Motor neuron (in vitro differentiated cells): ENCODE data around the gene ATXN7L1. TPM values are rescaled to one million over a fixed set of nuclear protein-coding genes. Genes with fewer than 3 reads are reported as not detected.

ENCODE experiments used
- ATAC-seq, 8 experiments: fragments of 200-7000 bp; cut with Tn5 transposase; replicated peaks in 6 of 8; 2 replicates each; pipeline ENCODE4 v1.8.0; 2021; ENCODE audit warnings: mild to moderate bottlenecking in 8 of 8, moderate library complexity in 8 of 8
- H3K27ac ChIP-seq, 2 donors: fragments of 250-450 bp; sonication (Bioruptor Pico); 2 replicates each; pipeline ENCODE4 v1.9.0; 2021; ENCODE audit warnings: antibody characterized with exemption in 2 of 2, mild to moderate bottlenecking in 2 of 2, moderate library complexity in 1 of 2
- H3K4me1 ChIP-seq, 2 donors: fragments of 250-450 bp; sonication (Bioruptor Pico); replicated peaks in 1 of 2; 2 replicates each; pipeline ENCODE4 v1.6.1; 2021; ENCODE audit warnings: antibody characterized with exemption in 2 of 2, mild to moderate bottlenecking in 2 of 2, moderate library complexity in 1 of 2
- H3K4me3 ChIP-seq, 5 donors: fragments of 250-450 bp; sonication (Bioruptor Pico); 2 replicates each; pipeline ENCODE4 v1.9.0; 2021; ENCODE audit warnings: antibody characterized with exemption in 5 of 5, mild to moderate bottlenecking in 5 of 5, moderate library complexity in 4 of 5
- WGBS, 10 experiments: fragments of 450-650 bp; shearing (Covaris generic); methylation state at CpG; one replicate each; pipeline ENCODE4 v1.0.0; 2022; 5-methylcytosine and 5-hydroxymethylcytosine counted together
- in situ Hi-C, 9 experiments: fragments of 400-800 bp; cut with MboI; loops; one replicate each; pipeline ENCODE4 v1.15.0; 2021; ENCODE audit warnings: low sequenced_read_pairs in 9 of 9, low pct_unique_long_range_greater_than_20kb in 2 of 9; ENCODE audit not compliant: unreplicated experiment in 9 of 9
- total RNA-seq, 8 experiments: library from RNA; unstranded; fragments of 300-600 nt; gene quantifications; 2 replicates each; pipeline versions ENCODE4 v1.2.3 to v1.2.4, GENCODE V29; 2022

ATXN7L1 gene
- total RNA-seq, 8 experiments from 2014 or later = 6.5 to 23.7 (median 10.6) TPM

DNA sequence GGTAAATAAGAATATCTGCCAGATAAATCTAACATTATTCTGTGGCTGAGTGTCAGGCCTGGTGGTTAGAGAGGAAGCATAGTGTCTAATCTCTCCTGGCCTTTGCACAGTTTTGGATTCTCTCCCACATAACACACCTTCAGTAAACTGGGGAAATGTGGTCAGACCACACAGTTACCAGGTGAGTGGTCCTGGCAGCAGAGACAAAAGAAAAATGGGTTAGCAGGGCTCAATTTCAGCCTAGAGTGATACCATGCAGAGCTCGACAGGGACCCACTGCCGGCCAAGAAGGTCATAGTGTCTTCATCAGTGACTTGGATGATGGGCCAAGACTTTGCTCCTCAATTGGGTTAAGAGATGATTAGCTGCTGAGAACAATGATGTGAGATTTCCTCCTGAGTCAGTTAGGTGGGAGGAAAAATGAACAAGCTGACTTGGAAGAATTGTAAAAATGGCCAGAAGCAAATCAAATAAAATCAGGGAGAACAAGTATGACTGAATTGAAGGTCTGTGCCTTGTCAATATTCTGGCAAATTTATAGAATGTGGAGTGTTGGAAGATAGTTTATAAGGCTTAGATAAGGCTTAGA, 225.9 kb downstream of the ATXN7L1 start:
- Histone ChIP-seq H3K4me1 (peaks cover 28 to 33% of the 10 kb centered on the region in 2 donors), H3K4me3 (no peak overlapping the region), H3K27ac (no peak overlapping the region)
- ATAC-seq = no peak
- 75 to 100% (median 83%) methylated on average over 1 to 2 of the region's 2 CpGs; no CpG with 5 or more reads in 5 of the 10 experiments for whole genome bisulfite sequencing, 10 experiments
- in situ Hi-C loops = loop anchor here in 3 of 9 experiments (10.0 to 25.0 kb wide), 3 partner anchors 387 to 512 kb away; no protein-coding TSS in a partner anchor

- 0 to 100% (median 75%) methylated on average over 1 to 4 of the region's 4 CpGs; no CpG with 5 or more reads in 2 of the 10 experiments for WGBS, 10 experiments
- no peak for ATAC-seq
- H3K4me3 ChIP-seq = no peak overlapping the region
- peaks cover 22 to 27% of the 10 kb centered on the region in 2 donors for H3K4me1 ChIP-seq
- no peak overlapping the region for H3K27ac ChIP-seq
- in situ Hi-C loops = loop anchor here in 7 of 9 experiments (10.0 to 25.0 kb wide), 3 partner anchors 387 to 512 kb away; no protein-coding TSS in a partner anchor
Observed at GRCh38 chr7:105649727-105650381, 226.5 kb downstream of the ATXN7L1 start.

DNA sequence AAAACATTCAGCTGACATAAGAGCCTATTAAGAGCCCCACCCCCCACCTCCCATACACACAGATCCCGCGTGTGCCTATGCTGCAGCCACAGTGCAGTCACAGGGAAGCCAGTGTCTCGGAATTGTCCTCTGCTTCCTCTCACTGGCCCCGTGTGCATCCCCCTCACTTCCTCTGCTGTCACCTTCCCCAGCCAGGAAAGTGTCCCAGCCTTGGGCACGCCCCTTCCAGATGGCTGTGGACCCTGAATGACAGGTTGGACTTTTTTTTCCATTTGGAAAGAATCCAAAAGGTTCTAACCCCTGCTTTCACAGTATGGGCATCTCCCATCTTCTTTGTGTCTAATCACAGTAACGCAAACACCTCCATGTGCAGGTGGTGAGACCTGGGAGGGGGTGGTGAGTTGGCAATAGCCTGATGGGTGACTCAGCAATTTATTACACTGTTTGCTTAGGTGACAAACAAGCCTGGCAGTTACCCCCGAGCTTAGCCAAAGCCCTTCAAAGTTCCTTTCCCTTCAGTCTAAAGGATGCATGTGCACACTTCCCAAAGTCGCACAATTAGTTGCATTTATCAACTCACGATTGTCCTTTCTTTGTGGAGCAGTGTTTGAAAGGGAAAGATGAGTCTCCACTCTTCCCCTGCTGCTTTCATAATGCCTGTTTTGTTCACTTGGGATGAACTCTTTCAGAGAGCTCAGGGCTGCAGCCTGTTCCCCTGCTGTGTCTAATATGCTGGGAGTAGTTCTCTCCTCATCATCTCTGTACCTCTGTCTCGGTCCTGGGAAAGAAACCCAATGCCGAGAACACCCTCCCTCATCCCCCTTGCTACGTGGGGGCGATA, 227.6 kb downstream of the ATXN7L1 start:
- peak in 5 of 8 experiments; percentile 60 to 83 (median 79) for ATAC-seq
- Histone ChIP-seq H3K4me1 (peaks cover 26 to 31% of the 10 kb centered on the region in 2 donors), H3K27ac (peak overlapping the region; percentile 36 to 60), H3K4me3 (no peak overlapping the region)
- in situ Hi-C loops = loop anchor here in 6 of 9 experiments (25.0 kb wide), 1 partner anchor 389 kb away; no protein-coding TSS in a partner anchor
- 0 to 100% (median 46%) methylated on average over 1 to 6 of the region's 13 CpGs; no CpG with 5 or more reads in 2 of the 10 experiments for WGBS, 10 experiments

GRCh38 chr7:105647591-105647990, 228.8 kb downstream of the ATXN7L1 start:
- H3K4me1 ChIP-seq = peaks cover 34 to 38% of the 10 kb centered on the region in 2 donors
- ATAC-seq = no peak
- H3K4me3 ChIP-seq = no peak overlapping the region
- no peak overlapping the region for H3K27ac ChIP-seq
- WGBS, 10 experiments = 60 to 100% (median 100%) methylated on average over 1 to 6 of the region's 7 CpGs; no CpG with 5 or more reads in 4 of the 10 experiments
- in situ Hi-C loops = loop anchor here in 6 of 9 experiments (25.0 kb wide), 1 partner anchor 390 kb away; no protein-coding TSS in a partner anchor

- H3K27ac ChIP-seq = no peak overlapping the region
- no peak for ATAC-seq
- WGBS, 10 experiments = 10 to 93% (median 76%) methylated on average over 1 to 3 of the region's 3 CpGs; no CpG with 5 or more reads in 1 of the 10 experiments
- H3K4me3 ChIP-seq = no peak overlapping the region
- peaks cover 40 to 45% of the 10 kb centered on the region in 2 donors for H3K4me1 ChIP-seq
- in situ Hi-C loops = loop anchor here in 6 of 9 experiments (25.0 kb wide), 1 partner anchor 392 kb away; no protein-coding TSS in a partner anchor
Observed at GRCh38 chr7:105644937-105645336, 231.5 kb downstream of the ATXN7L1 start.

- ATAC-seq = no peak
- H3K27ac ChIP-seq = peak overlapping the region in 1 of 2 donors; percentile 1
- no peak overlapping the region for H3K4me3 ChIP-seq
- H3K4me1 ChIP-seq = peaks cover 42 to 43% of the 10 kb centered on the region in 2 donors
- WGBS, 10 experiments = 50% methylated on average over 1 of the region's 1 CpG; no CpG with 5 or more reads in 9 of the 10 experiments
- in situ Hi-C loops = loop anchor here in 6 of 9 experiments (25.0 kb wide), 1 partner anchor 393 kb away; no protein-coding TSS in a partner anchor
Observed at GRCh38 chr7:105643851-105644250, 232.5 kb downstream of the ATXN7L1 start.

DNA sequence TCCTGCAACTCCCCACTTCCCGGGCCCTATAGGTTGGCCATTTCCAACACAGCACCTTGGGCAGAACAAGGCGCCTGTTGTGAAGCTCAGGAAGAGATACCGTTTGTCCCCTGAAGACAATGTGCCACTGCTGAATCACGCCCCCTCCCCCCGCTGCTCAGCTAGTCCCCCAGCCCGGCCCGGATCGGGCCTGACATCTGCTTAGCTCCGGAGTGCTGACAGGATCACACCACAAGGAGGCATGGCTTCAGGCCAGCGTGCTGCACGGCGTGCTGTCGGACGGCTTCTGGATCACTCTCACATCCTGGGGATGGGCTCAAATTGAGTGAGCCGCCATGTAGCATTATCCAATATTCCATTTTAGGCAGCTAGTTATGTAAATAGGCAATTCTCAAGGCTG, 233.0 kb downstream of the ATXN7L1 start:
- ATAC-seq = peak in 5 of 8 experiments; percentile 41 to 64 (median 57)
- 57 to 100% (median 92%) methylated on average over 1 to 4 of the region's 15 CpGs; no CpG with 5 or more reads in 7 of the 10 experiments for WGBS, 10 experiments
- in situ Hi-C loops = loop anchor here in 6 of 9 experiments (25.0 kb wide), 1 partner anchor 394 kb away; no protein-coding TSS in a partner anchor
- H3K4me1 ChIP-seq = peaks cover 41 to 42% of the 10 kb centered on the region in 2 donors
- peak overlapping the region in 1 of 2 donors; percentile 1 for H3K27ac ChIP-seq
- no peak overlapping the region for H3K4me3 ChIP-seq

GRCh38 chr7:105642264-105642663, 234.1 kb downstream of the ATXN7L1 start:
- Histone ChIP-seq H3K4me3 (no peak overlapping the region), H3K4me1 (peaks cover 44% of the 10 kb centered on the region in 2 donors), H3K27ac (no peak overlapping the region)
- ATAC-seq = no peak
- 90 to 100% (median 100%) methylated on average over 1 to 4 of the region's 7 CpGs; no CpG with 5 or more reads in 1 of the 10 experiments for WGBS, 10 experiments
- in situ Hi-C loops = loop anchor here in 6 of 9 experiments (25.0 kb wide), 1 partner anchor 395 kb away; no protein-coding TSS in a partner anchor

- in situ Hi-C loops = loop anchor here in 6 of 9 experiments (25.0 kb wide), 1 partner anchor 396 kb away; no protein-coding TSS in a partner anchor
- H3K4me1 ChIP-seq = peaks cover 51 to 53% of the 10 kb centered on the region in 2 donors
- peak overlapping the region in 1 of 2 donors; percentile 88 for H3K27ac ChIP-seq
Observed at GRCh38 chr7:105640956-105641810, 235.2 kb downstream of the ATXN7L1 start.

DNA sequence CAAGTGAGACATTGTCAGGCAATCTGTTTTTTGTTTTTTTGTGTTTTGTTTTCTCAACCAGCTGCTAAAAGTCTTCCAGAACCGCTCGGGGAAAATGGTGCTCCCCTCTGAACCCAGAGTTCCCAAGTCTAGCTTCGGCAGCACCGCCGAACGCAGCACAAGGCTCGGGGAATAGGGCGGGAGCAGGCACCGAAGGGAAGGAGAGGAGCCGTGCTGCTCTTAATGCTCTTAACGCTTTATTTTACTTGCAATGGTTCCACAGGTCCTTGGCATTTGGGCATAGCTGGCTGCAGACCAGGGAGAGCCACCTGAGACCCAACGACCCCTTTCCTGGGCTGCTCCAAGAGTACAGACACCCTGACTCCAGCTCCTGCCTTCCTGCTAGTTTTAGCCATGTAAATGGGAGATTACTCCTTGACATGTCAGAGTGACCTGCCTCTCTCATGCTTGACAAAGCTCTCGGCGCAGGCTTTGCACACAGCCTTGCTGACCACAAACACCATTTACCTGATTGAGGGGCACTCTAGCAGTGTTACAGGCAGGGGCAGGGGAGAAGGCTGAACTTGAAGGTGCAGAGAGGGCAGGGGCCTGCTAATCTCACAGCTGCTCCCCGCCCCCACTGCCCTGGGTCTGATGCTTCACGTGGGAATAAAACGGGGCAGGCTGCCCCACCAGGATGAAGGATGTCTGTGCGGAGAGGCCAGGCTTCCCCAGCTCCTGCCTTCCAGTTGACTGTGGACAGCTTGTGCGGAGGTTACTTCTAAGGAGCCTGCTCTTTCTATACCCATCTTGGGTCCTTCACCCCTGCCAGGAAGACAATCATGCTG, 236.5 kb downstream of the ATXN7L1 start:
- peak overlapping the region in 3 of 5 donors; percentile 27 to 34 (median 32) for H3K4me3 ChIP-seq
- in situ Hi-C loops = loop anchor here in 6 of 9 experiments (25.0 kb wide), 1 partner anchor 397 kb away; no protein-coding TSS in a partner anchor
- peaks cover 60 to 62% of the 10 kb centered on the region in 2 donors for H3K4me1 ChIP-seq
- ATAC-seq = peak in 5 of 8 experiments; percentile 19 to 40 (median 32)
- peak overlapping the region; percentile 79 to 88 for H3K27ac ChIP-seq
- 3 to 92% (median 20%) methylated on average over 3 to 13 of the region's 19 CpGs; no CpG with 5 or more reads in 1 of the 10 experiments for WGBS, 10 experiments

More at GRCh38 chr7:105640956-105641810, 235.2 kb downstream of the ATXN7L1 start:
- WGBS, 10 experiments = 58 to 100% (median 89%) methylated on average over 1 to 13 of the region's 16 CpGs; no CpG with 5 or more reads in 1 of the 10 experiments
- no peak for ATAC-seq
- H3K4me3 ChIP-seq = no peak overlapping the region
